GM12873 (cell line): Measurements from ENCODE around the gene LGALS14.

Experiments used
- CTCF ChIP-seq: IDR thresholded peaks from 2 replicates; pipeline ENCODE4 v1.5.1; 2012; ENCODE audit warnings: low read depth, mild to moderate bottlenecking, moderate library complexity, low read length, control low read depth; ENCODE audit not compliant: insufficient read depth; ENCODE audit errors: missing control alignments

LGALS14 gene, protein sequence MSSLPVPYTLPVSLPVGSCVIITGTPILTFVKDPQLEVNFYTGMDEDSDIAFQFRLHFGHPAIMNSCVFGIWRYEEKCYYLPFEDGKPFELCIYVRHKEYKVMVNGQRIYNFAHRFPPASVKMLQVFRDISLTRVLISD

GRCh38 chr19:39704181-39705044, at the start of gene LGALS14:
Gene LGALS14, plus strand, starts transcription at chr19:39704481. Its CDS starts 48 bp downstream, at chr19:39704529.
- no peak for TF ChIP-seq CTCF

DNA sequence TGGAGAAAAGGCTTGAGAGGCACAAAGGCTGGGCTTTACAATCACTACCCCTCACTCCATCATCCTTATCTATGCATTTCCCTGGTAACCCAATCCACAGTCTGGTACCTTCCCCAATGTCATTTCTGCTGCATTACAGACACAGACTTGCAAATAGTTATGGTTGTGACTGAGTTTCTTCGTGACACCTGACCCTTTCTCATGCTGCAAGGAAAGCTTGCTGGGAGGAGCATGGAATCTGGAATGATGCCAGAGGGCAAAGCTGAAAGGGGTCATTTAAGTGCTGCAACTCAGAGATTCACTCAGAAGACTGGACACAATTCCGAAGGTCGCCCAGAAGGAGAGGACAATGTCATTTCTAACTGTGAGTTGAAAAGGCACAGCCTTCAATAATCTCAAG, 48.7 kb upstream of the LGALS14 start, which contains the start of gene LGALS16:
Gene LGALS16 (plus strand): TSS at position 301 of the 400 bp plus-strand sequence. CDS start 49 bp downstream, at position 350.
- no peak for TF ChIP-seq CTCF

DNA sequence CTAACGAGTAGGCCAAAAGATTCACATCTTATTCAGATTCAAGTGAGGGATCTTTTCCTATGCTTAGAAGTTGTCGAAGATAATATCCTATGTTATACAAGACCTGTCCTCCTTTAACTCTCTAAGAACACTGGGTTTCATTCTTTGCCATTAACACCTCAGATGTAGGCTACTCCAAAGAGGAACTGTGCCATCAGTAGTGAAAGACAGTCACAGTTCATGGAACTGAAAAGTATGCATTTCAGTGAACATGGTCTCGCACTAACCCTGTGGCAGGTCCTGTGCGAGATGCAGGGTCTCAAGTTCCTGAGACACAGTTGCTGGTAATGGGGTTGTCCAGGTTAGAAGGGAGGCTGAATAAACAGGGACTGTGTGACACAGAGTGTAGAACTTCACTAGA, 44.5 kb upstream of the LGALS14 start:
- no peak for TF ChIP-seq CTCF

- no peak for TF ChIP-seq CTCF
Observed at GRCh38 chr19:39660661-39661060, 43.6 kb upstream of the LGALS14 start.

DNA sequence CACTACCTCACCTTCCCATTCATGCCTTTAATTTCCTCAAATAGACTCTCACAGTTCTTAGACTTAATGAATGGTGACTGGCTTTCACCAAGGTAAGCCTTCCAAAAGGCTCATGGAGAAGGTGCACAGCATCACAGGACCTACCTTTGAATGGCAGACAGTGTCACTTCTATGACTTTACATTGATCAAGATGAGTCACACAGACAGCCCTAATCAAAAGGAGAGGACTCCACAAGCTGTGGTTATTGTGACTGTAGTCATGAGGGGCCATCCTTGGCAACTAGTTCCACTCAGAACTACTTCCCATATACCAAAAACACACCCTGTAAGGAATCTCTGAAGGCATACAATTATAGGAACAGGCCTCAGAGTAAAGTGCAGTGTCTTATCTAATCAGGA, 42.7 kb upstream of the LGALS14 start:
- no peak for TF ChIP-seq CTCF

- TF ChIP-seq CTCF = no peak
Observed at GRCh38 chr19:39670998-39671397, 33.3 kb upstream of the LGALS14 start.

DNA sequence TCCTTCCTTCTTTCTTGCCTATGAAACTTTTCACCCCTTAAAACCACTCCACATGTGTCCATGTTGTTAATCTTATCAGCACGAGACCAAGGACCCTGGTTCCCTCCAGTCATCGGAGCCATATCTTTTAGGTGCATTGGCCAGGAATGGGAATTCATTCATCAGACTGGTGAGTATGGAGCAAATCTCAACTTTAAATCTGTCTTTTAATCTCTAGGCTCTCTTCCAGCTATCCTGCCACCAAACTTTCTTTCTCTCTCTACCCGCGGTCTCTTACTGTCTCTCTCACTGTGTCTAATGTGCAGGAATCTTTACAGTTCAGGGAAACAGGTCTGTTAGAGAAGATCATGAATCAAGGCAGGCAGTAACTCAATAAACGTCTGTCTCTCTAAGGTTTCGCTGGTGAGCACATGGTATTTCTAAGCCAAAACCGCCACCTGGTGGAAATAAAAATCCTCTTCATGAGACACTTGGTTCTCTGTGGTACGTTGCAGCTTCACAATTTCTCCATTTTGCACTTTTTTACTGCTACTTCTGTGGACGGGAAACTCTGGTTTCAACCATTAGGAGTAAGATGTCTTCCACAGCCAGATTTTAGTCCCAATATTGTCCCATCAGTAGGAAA, 32.4 kb upstream of the LGALS14 start:
- peak; percentile 71 for TF ChIP-seq CTCF
